Measurements from ENCODE around the gene TCEANC. TPM values are rescaled to one million over a fixed set of nuclear protein-coding genes. Genes with fewer than 3 reads are reported as not detected.
"Not testable (repeated sequence)": the region's sequence is repeated elsewhere in the genome, so short reads cannot be mapped to it uniquely, and the experiment has no call there.

Gene TCEANC
- polyA plus RNA-seq, 1 experiment = 1.7 TPM

DNA sequence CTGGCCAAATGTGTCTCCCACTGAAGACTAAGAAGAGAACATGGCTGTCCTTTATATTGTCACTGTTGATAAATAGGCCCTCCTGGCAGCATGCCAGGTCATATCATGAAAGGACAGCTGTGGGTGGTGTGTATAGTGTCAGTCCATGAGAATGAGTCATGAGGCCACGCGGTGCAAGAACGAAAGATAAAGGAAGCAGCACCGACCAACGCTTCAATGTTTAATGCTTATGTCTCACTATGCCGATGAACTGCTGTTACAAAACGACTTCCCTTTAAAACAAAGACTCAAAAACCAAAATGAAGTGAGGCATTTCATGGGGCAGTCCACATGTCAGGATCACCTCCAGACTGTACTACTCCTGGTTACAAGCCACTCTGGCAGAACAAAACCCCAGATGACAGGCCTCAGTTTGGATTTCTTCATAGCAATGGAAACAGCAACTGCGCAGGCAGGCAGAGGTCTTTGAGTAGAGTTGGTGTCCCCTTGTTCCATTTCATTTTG lies 5.2 kb upstream of the TCEANC start:
- Histone ChIP-seq H3K9me3 (ENCODE audit: control insufficient read depth, insufficient read depth, low read length) (no peaks in the 10 kb centered on the region), H3K4me3 (ENCODE audit: low read depth, low read length) (no peak overlapping the region), H3K27ac (ENCODE audit: low read depth, low read length) (peak overlapping the region; percentile 94), H3K27me3 (ENCODE audit: control insufficient read depth, insufficient read depth, low read length) (no peaks in the 10 kb centered on the region)
- TF ChIP-seq, protein P1, sequence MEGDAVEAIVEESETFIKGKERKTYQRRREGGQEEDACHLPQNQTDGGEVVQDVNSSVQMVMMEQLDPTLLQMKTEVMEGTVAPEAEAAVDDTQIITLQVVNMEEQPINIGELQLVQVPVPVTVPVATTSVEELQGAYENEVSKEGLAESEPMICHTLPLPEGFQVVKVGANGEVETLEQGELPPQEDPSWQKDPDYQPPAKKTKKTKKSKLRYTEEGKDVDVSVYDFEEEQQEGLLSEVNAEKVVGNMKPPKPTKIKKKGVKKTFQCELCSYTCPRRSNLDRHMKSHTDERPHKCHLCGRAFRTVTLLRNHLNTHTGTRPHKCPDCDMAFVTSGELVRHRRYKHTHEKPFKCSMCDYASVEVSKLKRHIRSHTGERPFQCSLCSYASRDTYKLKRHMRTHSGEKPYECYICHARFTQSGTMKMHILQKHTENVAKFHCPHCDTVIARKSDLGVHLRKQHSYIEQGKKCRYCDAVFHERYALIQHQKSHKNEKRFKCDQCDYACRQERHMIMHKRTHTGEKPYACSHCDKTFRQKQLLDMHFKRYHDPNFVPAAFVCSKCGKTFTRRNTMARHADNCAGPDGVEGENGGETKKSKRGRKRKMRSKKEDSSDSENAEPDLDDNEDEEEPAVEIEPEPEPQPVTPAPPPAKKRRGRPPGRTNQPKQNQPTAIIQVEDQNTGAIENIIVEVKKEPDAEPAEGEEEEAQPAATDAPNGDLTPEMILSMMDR (IDR thresholded peaks at IDR 0.05; ENCODE audit: low read depth, low read length) = no peak
- no peak for DNase-seq (ENCODE audit: low read depth, low spot score)
- POLR2A ChIA-PET = no interaction called here
- CTCF ChIA-PET = no interaction called here

DNA sequence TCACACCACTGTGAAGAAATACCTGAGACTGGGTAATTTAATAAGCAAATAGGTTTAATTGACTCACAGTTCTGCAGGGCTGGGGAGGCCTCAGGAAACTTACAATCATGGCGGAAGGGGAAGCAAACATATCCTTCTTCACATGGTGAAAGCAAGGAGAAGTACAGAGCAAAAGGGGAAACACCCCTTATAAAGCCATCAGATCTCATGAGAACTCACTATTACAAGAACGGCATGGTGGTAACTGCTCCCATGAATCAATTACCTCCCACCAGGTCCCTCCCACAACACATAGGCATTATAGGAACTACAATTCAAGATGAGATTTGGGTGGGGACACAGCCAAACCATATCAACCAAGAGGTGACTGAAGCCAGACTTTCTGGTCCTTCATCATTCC lies 4.6 kb upstream of the TCEANC start:
- H3K4me3 ChIP-seq (ENCODE audit: low read depth, low read length); POLR2A ChIA-PET; H3K9me3 ChIP-seq (ENCODE audit: control insufficient read depth, insufficient read depth, low read length); H3K27ac ChIP-seq (ENCODE audit: low read depth, low read length); DNase-seq (ENCODE audit: low read depth, low spot score); H3K27me3 ChIP-seq (ENCODE audit: control insufficient read depth, insufficient read depth, low read length); CTCF ChIA-PET: not testable (repeated sequence)

DNA sequence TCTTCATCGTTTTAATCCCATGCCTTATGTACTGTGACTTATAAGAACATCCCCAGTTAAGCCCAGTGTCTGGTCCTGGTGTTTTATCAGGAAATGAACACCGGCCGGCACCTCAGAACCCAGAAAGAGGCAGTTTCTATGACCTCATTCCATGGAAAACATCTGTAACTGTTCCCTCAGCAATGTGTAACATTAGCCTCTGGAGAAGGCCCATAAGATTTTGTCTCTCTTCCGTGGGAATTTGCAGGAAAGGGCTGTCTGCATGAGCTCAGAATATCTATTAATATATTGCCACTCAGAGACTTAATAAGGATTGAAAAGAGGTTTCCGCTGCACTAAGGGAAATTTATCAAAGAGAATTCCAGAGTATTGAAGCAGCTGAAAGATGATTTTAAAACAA lies 3.1 kb upstream of the TCEANC start:
- ChIA-PET POLR2A (no interaction called here), CTCF (interaction anchor here (0.9 to 2.5 kb wide), 2 partner anchors 143 to 703 kb away, joined by 3 to 10 read pairs; no protein-coding TSS in a partner anchor)
- no peaks in the 10 kb centered on the region for H3K9me3 ChIP-seq (ENCODE audit: control insufficient read depth, insufficient read depth, low read length)
- DNase-seq (ENCODE audit: low read depth, low spot score) = no peak
- H3K27me3 ChIP-seq (ENCODE audit: control insufficient read depth, insufficient read depth, low read length) = no peaks in the 10 kb centered on the region
- no peak overlapping the region for H3K4me3 ChIP-seq (ENCODE audit: low read depth, low read length)
- peak overlapping the region; percentile 47 for H3K27ac ChIP-seq (ENCODE audit: low read depth, low read length)
- TF ChIP-seq, protein P1 (IDR thresholded peaks at IDR 0.05; ENCODE audit: low read depth, low read length) = no peak

DNA sequence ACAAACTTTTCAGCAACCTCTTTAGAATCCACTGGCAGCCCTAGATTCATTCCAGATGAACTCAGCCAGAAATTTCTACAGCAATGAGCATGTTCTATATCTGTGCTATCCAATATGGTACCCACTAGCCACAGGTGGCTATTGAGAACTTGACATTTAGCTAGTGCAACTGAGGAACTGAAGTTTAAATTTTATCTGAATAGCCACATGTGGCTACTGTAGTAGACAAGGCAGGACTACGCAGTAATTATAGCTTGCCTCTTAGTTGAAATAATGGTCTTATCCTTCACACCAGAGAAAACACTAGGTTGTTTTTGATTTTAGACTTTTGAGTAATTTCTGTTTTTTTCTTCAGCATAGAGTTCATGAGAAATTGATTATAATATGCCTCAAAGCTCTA lies 2.6 kb upstream of the TCEANC start:
- Histone ChIP-seq H3K27ac (ENCODE audit: low read depth, low read length) (no peak overlapping the region), H3K9me3 (ENCODE audit: control insufficient read depth, insufficient read depth, low read length) (no peaks in the 10 kb centered on the region), H3K4me3 (ENCODE audit: low read depth, low read length) (no peak overlapping the region), H3K27me3 (ENCODE audit: control insufficient read depth, insufficient read depth, low read length) (no peaks in the 10 kb centered on the region)
- TF ChIP-seq, protein P1 (IDR thresholded peaks at IDR 0.05; ENCODE audit: low read depth, low read length) = no peak
- DNase-seq (ENCODE audit: low read depth, low spot score) = no peak
- POLR2A ChIA-PET = no interaction called here
- CTCF ChIA-PET = interaction anchor here (0.9 to 2.5 kb wide), 2 partner anchors 144 to 704 kb away, joined by 3 to 10 read pairs; no protein-coding TSS in a partner anchor

DNA sequence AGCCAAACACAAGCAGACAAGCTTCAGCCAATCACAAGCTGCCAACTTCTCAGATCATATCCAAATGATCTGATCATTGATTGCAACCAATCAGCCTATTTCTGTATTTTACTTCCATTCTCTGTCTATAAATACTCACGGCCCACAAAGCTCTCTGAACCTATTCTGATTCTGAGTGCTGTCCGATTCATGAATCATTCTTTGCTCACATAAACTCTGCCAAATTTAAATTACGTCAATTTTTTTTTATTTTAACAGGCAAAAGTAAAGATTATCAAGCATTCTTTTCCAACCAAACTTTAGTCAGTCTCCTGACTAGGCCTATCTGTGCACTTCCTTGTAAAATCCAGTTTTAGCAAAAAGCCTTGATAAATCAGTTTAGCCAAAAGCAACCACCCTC lies 1.8 kb upstream of the TCEANC start:
- no peak for DNase-seq (ENCODE audit: low read depth, low spot score)
- TF ChIP-seq, protein P1 (IDR thresholded peaks at IDR 0.05; ENCODE audit: low read depth, low read length) = no peak
- no peaks in the 10 kb centered on the region for H3K9me3 ChIP-seq (ENCODE audit: control insufficient read depth, insufficient read depth, low read length)
- no peak overlapping the region for H3K4me3 ChIP-seq (ENCODE audit: low read depth, low read length)
- ChIA-PET POLR2A (no interaction called here), CTCF (interaction anchor here (0.6 to 2.5 kb wide), 2 partner anchors 45 to 144 kb away, joined by 4 to 10 read pairs; no protein-coding TSS in a partner anchor)
- peak overlapping the region; percentile 75 for H3K27ac ChIP-seq (ENCODE audit: low read depth, low read length)
- no peaks in the 10 kb centered on the region for H3K27me3 ChIP-seq (ENCODE audit: control insufficient read depth, insufficient read depth, low read length)

All from AG04450 (cell line).